WTC11 (cell line): ENCODE measurements around the gene CATSPERB. TPM values are rescaled to one million over a fixed set of nuclear protein-coding genes. Genes with fewer than 3 reads are reported as not detected.

Experiments used
- ATAC-seq: fragments of 200-7000 bp; cut with Tn5 transposase; 2 replicates; pipeline ENCODE4 v1.10.0; 2021; ENCODE audit warnings: mild to moderate bottlenecking, moderate library complexity
- CTCF ChIA-PET: fragments of 300-600 bp; sonication (Branson Sonifier 250); formaldehyde crosslinking; loops from one replicate; lab custom pipeline; 2021; ENCODE audit warnings: antibody characterized with exemption; lab: Charles Lee
- POLR2A ChIA-PET: fragments of 350-600 bp; sonication (Branson Sonifier 250); formaldehyde crosslinking; loops from one replicate; lab custom pipeline; 2021; ENCODE audit warnings: antibody characterized with exemption; lab: Charles Lee
- DNase-seq: peaks from one replicate; pipeline ENCODE4 v3.0.0; 2021; ENCODE audit warnings: low spot score
- H3K27ac Mint-ChIP-seq: 2 replicates; pipeline ENCODE4 v1.8.0; 2021; ENCODE audit warnings: mixed read lengths
- H3K27me3 Mint-ChIP-seq: 2 replicates; pipeline ENCODE4 v1.8.0; 2021; ENCODE audit warnings: low read depth, mild to moderate bottlenecking, moderate library complexity, mixed read lengths
- H3K36me3 Mint-ChIP-seq: 2 replicates; pipeline ENCODE4 v1.8.0; 2021; ENCODE audit warnings: mixed read lengths
- H3K4me1 Mint-ChIP-seq: 2 replicates; pipeline ENCODE4 v1.8.0; 2022; ENCODE audit warnings: mixed read lengths
- H3K4me3 Mint-ChIP-seq: 2 replicates; pipeline ENCODE4 v1.8.0; 2021; ENCODE audit warnings: mild to moderate bottlenecking, moderate library complexity, mixed read lengths
- H3K9me3 Mint-ChIP-seq: 2 replicates; pipeline ENCODE4 v1.8.0; 2021; ENCODE audit warnings: mixed read lengths
- CBFB ChIP-seq: sonication (generic); formaldehyde crosslinking; IDR thresholded peaks from 2 replicates; pipeline ENCODE4 v1.8.1; 2022; ENCODE audit warnings: mild to moderate bottlenecking, low read depth, missing genetic modification reagents
- CREB1 ChIP-seq: sonication (generic); formaldehyde crosslinking; IDR thresholded peaks from 2 replicates; pipeline ENCODE4 v1.8.0; 2023; ENCODE audit warnings: mild to moderate bottlenecking, missing genetic modification reagents
- FOXP1 ChIP-seq: sonication (generic); formaldehyde crosslinking; IDR thresholded peaks from 2 replicates; pipeline ENCODE4 v1.8.0; 2022; ENCODE audit warnings: missing genetic modification reagents, mild to moderate bottlenecking, moderate library complexity, borderline replicate concordance
- HMGA2 ChIP-seq: fragments of 250-450 bp; sonication (Bioruptor Pico); IDR thresholded peaks from 2 replicates; pipeline ENCODE4 v1.4.0; 2021; ENCODE audit warnings: mild to moderate bottlenecking, moderate library complexity
- IRF2 ChIP-seq: sonication (generic); formaldehyde crosslinking; IDR thresholded peaks from 2 replicates; pipeline ENCODE4 v1.8.0; 2022; ENCODE audit warnings: low read depth, missing genetic modification reagents, borderline replicate concordance
- JUN ChIP-seq: sonication (generic); formaldehyde crosslinking; IDR thresholded peaks from 2 replicates; pipeline ENCODE4 v1.8.0; 2023; ENCODE audit warnings: mild to moderate bottlenecking, missing genetic modification reagents
- MAX ChIP-seq: sonication (generic); formaldehyde crosslinking; IDR thresholded peaks from 2 replicates; pipeline ENCODE4 v1.8.0; 2022; ENCODE audit warnings: mild to moderate bottlenecking, missing genetic modification reagents
- SP1 ChIP-seq: sonication (generic); formaldehyde crosslinking; conservative IDR thresholded peaks from 2 replicates; pipeline ENCODE4 v1.8.1; 2022; ENCODE audit warnings: missing genetic modification reagents
- TEAD1 ChIP-seq: sonication (generic); formaldehyde crosslinking; IDR thresholded peaks from 2 replicates; pipeline ENCODE4 v1.8.0; 2022; ENCODE audit warnings: mild to moderate bottlenecking, missing genetic modification reagents
- TP53 ChIP-seq: sonication (generic); formaldehyde crosslinking; IDR thresholded peaks from 2 replicates; pipeline ENCODE4 v1.8.1; 2023; ENCODE audit warnings: mild to moderate bottlenecking, missing genetic modification reagents
- ZNF263 ChIP-seq: sonication (generic); formaldehyde crosslinking; IDR thresholded peaks from 2 replicates; pipeline ENCODE4 v1.8.1; 2022; ENCODE audit warnings: low read depth, mild to moderate bottlenecking, moderate library complexity, missing genetic modification reagents
- ZNF396 ChIP-seq: fragments of 250-450 bp; sonication (Bioruptor Pico); IDR thresholded peaks from 2 replicates; pipeline ENCODE4 v1.8.0; 2021; ENCODE audit warnings: mild to moderate bottlenecking, moderate library complexity, borderline replicate concordance
- total RNA-seq: library from RNA; stranded (reverse); gene quantifications from 3 replicates; pipeline ENCODE4 v1.2.3, GENCODE V29; 2021
- TF ChIP-seq, protein P1 (sequence below): sonication (generic); formaldehyde crosslinking; IDR thresholded peaks from 2 replicates; pipeline ENCODE4 v1.8.1; 2022; ENCODE audit warnings: low read depth, mild to moderate bottlenecking, moderate library complexity, missing genetic modification reagents, borderline replicate concordance
- TF ChIP-seq, protein P2 (sequence below): sonication (generic); formaldehyde crosslinking; IDR thresholded peaks from 2 replicates; pipeline ENCODE4 v1.8.1; 2023; ENCODE audit warnings: mild to moderate bottlenecking, missing genetic modification reagents, borderline replicate concordance
- TF ChIP-seq, protein P3 (sequence below): fragments of 250-450 bp; sonication (Bioruptor Pico); IDR thresholded peaks from 2 replicates; pipeline ENCODE4 v1.9.0; 2021; ENCODE audit warnings: mild to moderate bottlenecking, borderline replicate concordance
- TF ChIP-seq, protein P4 (sequence below): sonication (generic); formaldehyde crosslinking; IDR thresholded peaks from 2 replicates; pipeline ENCODE4 v1.8.0; 2022; ENCODE audit warnings: mild to moderate bottlenecking, missing genetic modification reagents

The CATSPERB gene
- total RNA-seq, 1 experiment from 2014 or later = 0.11 TPM

GRCh38 chr14:91749868-91750267 is 18.0 kb upstream of the CATSPERB start:
- CTCF ChIA-PET = no interaction called here
- no peak for DNase-seq
- Mint-ChIP-seq H3K27me3 (no peaks in the 10 kb centered on the region), H3K4me1 (peaks cover 16% of the 10 kb centered on the region), H3K27ac (no peak overlapping the region), H3K4me3 (no peak overlapping the region), H3K36me3 (no peaks in the 10 kb centered on the region), H3K9me3 (no peaks in the 10 kb centered on the region; the same call in 1 of the 2 replicates)
- POLR2A ChIA-PET = no interaction called here
- TF ChIP-seq FOXP1 = no peak
- TF ChIP-seq, protein P1, sequence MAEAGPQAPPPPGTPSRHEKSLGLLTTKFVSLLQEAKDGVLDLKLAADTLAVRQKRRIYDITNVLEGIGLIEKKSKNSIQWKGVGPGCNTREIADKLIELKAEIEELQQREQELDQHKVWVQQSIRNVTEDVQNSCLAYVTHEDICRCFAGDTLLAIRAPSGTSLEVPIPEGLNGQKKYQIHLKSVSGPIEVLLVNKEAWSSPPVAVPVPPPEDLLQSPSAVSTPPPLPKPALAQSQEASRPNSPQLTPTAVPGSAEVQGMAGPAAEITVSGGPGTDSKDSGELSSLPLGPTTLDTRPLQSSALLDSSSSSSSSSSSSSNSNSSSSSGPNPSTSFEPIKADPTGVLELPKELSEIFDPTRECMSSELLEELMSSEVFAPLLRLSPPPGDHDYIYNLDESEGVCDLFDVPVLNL (CRISPR knock-in tag) = no peak
- TF ChIP-seq, protein P2, sequence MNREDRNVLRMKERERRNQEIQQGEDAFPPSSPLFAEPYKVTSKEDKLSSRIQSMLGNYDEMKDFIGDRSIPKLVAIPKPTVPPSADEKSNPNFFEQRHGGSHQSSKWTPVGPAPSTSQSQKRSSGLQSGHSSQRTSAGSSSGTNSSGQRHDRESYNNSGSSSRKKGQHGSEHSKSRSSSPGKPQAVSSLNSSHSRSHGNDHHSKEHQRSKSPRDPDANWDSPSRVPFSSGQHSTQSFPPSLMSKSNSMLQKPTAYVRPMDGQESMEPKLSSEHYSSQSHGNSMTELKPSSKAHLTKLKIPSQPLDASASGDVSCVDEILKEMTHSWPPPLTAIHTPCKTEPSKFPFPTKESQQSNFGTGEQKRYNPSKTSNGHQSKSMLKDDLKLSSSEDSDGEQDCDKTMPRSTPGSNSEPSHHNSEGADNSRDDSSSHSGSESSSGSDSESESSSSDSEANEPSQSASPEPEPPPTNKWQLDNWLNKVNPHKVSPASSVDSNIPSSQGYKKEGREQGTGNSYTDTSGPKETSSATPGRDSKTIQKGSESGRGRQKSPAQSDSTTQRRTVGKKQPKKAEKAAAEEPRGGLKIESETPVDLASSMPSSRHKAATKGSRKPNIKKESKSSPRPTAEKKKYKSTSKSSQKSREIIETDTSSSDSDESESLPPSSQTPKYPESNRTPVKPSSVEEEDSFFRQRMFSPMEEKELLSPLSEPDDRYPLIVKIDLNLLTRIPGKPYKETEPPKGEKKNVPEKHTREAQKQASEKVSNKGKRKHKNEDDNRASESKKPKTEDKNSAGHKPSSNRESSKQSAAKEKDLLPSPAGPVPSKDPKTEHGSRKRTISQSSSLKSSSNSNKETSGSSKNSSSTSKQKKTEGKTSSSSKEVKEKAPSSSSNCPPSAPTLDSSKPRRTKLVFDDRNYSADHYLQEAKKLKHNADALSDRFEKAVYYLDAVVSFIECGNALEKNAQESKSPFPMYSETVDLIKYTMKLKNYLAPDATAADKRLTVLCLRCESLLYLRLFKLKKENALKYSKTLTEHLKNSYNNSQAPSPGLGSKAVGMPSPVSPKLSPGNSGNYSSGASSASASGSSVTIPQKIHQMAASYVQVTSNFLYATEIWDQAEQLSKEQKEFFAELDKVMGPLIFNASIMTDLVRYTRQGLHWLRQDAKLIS (CRISPR knock-in tag) = no peak
- ATAC-seq = no peak

DNA sequence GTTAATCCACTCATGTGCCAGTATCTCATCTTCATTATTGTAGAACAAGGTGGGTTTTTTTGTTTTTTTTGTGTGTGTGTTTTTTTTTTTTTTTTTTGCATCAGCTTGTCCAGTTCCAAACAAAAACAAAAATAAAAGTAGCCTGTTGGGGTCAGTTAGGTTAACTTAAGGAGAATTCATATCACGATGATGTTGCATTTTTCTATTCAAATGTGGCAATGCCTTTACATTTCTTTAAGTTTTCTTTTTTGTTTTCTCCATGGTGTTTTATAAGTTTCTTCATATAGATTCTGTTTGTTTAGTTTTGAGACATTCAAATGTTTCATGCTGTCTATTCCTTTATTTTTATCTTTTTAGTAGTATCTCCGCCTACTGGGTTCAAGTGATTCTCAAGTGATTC is 16.2 kb upstream of the CATSPERB start:
- TF ChIP-seq TEAD1 (CRISPR knock-in tag) (no peak), ZNF396 (no peak), IRF2 (CRISPR knock-in tag) (no peak), CBFB (no peak), HMGA2 (CRISPR knock-in tag) (no peak), MAX (CRISPR knock-in tag) (no peak), TP53 (CRISPR knock-in tag) (no peak), JUN (CRISPR knock-in tag) (no peak), ZNF263 (CRISPR knock-in tag) (no peak), SP1 (CRISPR knock-in tag) (no peak), CREB1 (no peak)
- TF ChIP-seq, protein P3, sequence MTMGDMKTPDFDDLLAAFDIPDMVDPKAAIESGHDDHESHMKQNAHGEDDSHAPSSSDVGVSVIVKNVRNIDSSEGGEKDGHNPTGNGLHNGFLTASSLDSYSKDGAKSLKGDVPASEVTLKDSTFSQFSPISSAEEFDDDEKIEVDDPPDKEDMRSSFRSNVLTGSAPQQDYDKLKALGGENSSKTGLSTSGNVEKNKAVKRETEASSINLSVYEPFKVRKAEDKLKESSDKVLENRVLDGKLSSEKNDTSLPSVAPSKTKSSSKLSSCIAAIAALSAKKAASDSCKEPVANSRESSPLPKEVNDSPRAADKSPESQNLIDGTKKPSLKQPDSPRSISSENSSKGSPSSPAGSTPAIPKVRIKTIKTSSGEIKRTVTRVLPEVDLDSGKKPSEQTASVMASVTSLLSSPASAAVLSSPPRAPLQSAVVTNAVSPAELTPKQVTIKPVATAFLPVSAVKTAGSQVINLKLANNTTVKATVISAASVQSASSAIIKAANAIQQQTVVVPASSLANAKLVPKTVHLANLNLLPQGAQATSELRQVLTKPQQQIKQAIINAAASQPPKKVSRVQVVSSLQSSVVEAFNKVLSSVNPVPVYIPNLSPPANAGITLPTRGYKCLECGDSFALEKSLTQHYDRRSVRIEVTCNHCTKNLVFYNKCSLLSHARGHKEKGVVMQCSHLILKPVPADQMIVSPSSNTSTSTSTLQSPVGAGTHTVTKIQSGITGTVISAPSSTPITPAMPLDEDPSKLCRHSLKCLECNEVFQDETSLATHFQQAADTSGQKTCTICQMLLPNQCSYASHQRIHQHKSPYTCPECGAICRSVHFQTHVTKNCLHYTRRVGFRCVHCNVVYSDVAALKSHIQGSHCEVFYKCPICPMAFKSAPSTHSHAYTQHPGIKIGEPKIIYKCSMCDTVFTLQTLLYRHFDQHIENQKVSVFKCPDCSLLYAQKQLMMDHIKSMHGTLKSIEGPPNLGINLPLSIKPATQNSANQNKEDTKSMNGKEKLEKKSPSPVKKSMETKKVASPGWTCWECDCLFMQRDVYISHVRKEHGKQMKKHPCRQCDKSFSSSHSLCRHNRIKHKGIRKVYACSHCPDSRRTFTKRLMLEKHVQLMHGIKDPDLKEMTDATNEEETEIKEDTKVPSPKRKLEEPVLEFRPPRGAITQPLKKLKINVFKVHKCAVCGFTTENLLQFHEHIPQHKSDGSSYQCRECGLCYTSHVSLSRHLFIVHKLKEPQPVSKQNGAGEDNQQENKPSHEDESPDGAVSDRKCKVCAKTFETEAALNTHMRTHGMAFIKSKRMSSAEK (CRISPR knock-in tag) = no peak
- TF ChIP-seq, protein P4, sequence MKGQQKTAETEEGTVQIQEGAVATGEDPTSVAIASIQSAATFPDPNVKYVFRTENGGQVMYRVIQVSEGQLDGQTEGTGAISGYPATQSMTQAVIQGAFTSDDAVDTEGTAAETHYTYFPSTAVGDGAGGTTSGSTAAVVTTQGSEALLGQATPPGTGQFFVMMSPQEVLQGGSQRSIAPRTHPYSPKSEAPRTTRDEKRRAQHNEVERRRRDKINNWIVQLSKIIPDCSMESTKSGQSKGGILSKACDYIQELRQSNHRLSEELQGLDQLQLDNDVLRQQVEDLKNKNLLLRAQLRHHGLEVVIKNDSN (CRISPR knock-in tag) = no peak
- TF ChIP-seq, all 79 proteins: peak for 0
- POLR2A ChIA-PET = no interaction called here
- ATAC-seq (no peak), DNase-seq (no peak)
- CTCF ChIA-PET = no interaction called here
- Mint-ChIP-seq H3K27me3 (no peaks in the 10 kb centered on the region), H3K4me1 (peaks cover 4% of the 10 kb centered on the region; the same call in 1 of the 2 replicates), H3K36me3 (no peaks in the 10 kb centered on the region), H3K9me3 (no peaks in the 10 kb centered on the region; the same call in 1 of the 2 replicates), H3K27ac (no peak overlapping the region), H3K4me3 (no peak overlapping the region)
